Measurements from ENCODE around the gene PAX6. TPM values are rescaled to one million over a fixed set of nuclear protein-coding genes. Genes with fewer than 3 reads are reported as not detected.

Gene PAX6
- total RNA-seq, 3 donors from 2014 or later, result 0.88 TPM; not detected in 2

GRCh38 chr11:31817054-31817620, 6.0 kb upstream of the PAX6 start:
- intact Hi-C loops (cut with DNase I; ENCODE audit: low total_unique reads), result no loop called here

GRCh38 chr11:31816468-31817053, 5.4 kb upstream of the PAX6 start:
- DNase-seq (ENCODE audit: low spot score in 2 of 2), result no peak
- Histone ChIP-seq H3K36me3 (no peaks in the 10 kb centered on the region), H3K27ac (no peak overlapping the region), H3K9me3 (no peaks in the 10 kb centered on the region), H3K27me3 (peaks cover 28 to 100% of the 10 kb centered on the region in 2 donors), H3K4me3 (peak overlapping the region in 2 of 3 donors; percentile 33 to 55), H3K4me1 (peaks cover 19 to 31% of the 10 kb centered on the region in 2 donors)
- no peak for TF ChIP-seq POLR2AphosphoS5 (IDR thresholded peaks at IDR 0.05)
- TF ChIP-seq CTCF (IDR thresholded peaks at IDR 0.05), result no peak
- TF ChIP-seq POLR2A (IDR thresholded peaks at IDR 0.05), result no peak
- intact Hi-C loops (cut with DNase I; ENCODE audit: low total_unique reads), result no loop called here

More at GRCh38 chr11:31817054-31817620, 6.0 kb upstream of the PAX6 start:
- no peak for TF ChIP-seq CTCF (IDR thresholded peaks at IDR 0.05)
- TF ChIP-seq POLR2AphosphoS5 (IDR thresholded peaks at IDR 0.05), result no peak
- no peak for TF ChIP-seq POLR2A (IDR thresholded peaks at IDR 0.05)
- Histone ChIP-seq H3K36me3 (no peaks in the 10 kb centered on the region), H3K9me3 (no peaks in the 10 kb centered on the region), H3K27ac (no peak overlapping the region), H3K4me3 (peak overlapping the region in 2 of 3 donors; percentile 33 to 55), H3K4me1 (peaks cover 15 to 31% of the 10 kb centered on the region in 2 donors), H3K27me3 (peaks cover 27 to 100% of the 10 kb centered on the region in 2 donors)
- DNase-seq (ENCODE audit: low spot score in 2 of 2), result no peak

GRCh38 chr11:31815711-31816467, 4.8 kb upstream of the PAX6 start:
- H3K4me1 ChIP-seq, result peaks cover 22 to 32% of the 10 kb centered on the region in 2 donors
- H3K27me3 ChIP-seq, result peaks cover 32 to 100% of the 10 kb centered on the region in 2 donors
- intact Hi-C loops (cut with DNase I; ENCODE audit: low total_unique reads), result no loop called here
- H3K9me3 ChIP-seq, result no peaks in the 10 kb centered on the region
- no peak for DNase-seq (ENCODE audit: low spot score in 2 of 2)
- no peak overlapping the region for H3K27ac ChIP-seq
- no peaks in the 10 kb centered on the region for H3K36me3 ChIP-seq
- TF ChIP-seq POLR2AphosphoS5 (IDR thresholded peaks at IDR 0.05) (no peak), CTCF (IDR thresholded peaks at IDR 0.05) (no peak), POLR2A (IDR thresholded peaks at IDR 0.05) (no peak)
- H3K4me3 ChIP-seq, result peak overlapping the region; percentile 8 to 55 (median 15)

- Histone ChIP-seq H3K9me3 (no peaks in the 10 kb centered on the region), H3K36me3 (no peaks in the 10 kb centered on the region), H3K27me3 (peaks cover 33 to 100% of the 10 kb centered on the region in 2 donors), H3K4me3 (peak overlapping the region in 1 of 3 donors; percentile 72), H3K4me1 (peaks cover 30 to 38% of the 10 kb centered on the region in 2 donors), H3K27ac (no peak overlapping the region)
- intact Hi-C loops (cut with DNase I; ENCODE audit: low total_unique reads), result no loop called here
- DNase-seq (ENCODE audit: low spot score in 2 of 2), result no peak
- TF ChIP-seq POLR2A (IDR thresholded peaks at IDR 0.05) (no peak), POLR2AphosphoS5 (IDR thresholded peaks at IDR 0.05) (no peak), CTCF (IDR thresholded peaks at IDR 0.05) (no peak)
Observed at GRCh38 chr11:31814176-31814868, 3.2 kb upstream of the PAX6 start.

Measured in breast epithelium (tissue), 4 donors.